ENCODE results near the gene CFAP97D1.

DNA sequence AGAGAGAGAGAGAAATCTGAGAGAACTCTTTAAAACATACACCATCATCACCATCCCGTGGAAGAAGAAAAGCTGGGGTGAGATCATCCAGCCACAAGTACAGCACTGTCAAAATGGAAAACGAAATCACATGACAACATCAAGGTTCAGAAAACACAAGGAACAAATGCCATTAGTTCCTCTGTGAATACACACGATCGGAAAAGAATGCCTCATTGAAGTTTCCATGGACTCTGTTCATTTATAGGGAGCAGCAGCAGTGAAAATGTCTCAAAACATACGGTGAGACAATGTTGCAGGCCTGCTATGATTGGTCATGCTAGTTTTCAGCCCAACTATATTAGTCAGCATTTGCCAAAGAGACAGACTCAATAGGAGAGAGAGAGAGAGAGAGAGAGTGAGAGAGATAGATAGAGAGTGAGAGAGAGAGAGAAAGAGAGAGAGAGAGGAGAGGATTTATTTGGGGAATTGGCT, 4.4 kb downstream of the CFAP97D1 start:
- TF ChIP-seq, protein P1, sequence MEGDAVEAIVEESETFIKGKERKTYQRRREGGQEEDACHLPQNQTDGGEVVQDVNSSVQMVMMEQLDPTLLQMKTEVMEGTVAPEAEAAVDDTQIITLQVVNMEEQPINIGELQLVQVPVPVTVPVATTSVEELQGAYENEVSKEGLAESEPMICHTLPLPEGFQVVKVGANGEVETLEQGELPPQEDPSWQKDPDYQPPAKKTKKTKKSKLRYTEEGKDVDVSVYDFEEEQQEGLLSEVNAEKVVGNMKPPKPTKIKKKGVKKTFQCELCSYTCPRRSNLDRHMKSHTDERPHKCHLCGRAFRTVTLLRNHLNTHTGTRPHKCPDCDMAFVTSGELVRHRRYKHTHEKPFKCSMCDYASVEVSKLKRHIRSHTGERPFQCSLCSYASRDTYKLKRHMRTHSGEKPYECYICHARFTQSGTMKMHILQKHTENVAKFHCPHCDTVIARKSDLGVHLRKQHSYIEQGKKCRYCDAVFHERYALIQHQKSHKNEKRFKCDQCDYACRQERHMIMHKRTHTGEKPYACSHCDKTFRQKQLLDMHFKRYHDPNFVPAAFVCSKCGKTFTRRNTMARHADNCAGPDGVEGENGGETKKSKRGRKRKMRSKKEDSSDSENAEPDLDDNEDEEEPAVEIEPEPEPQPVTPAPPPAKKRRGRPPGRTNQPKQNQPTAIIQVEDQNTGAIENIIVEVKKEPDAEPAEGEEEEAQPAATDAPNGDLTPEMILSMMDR (IDR thresholded peaks at IDR 0.05), result no peak
- TF ChIP-seq POLR2A (IDR thresholded peaks at IDR 0.05), result no peak
